Umbilical cord (tissue), 2 donors: ENCODE results near the gene OR2S2. TPM values are rescaled to one million over a fixed set of nuclear protein-coding genes. Genes with fewer than 3 reads are reported as not detected.
A peak's percentile ranks its signal among the peaks of the same experiment; 100 is the strongest.

Experiments
- DNase-seq: peaks from one replicate; pipeline ENCODE4 v3.0.0-alpha.2; 2015; ENCODE audit warnings: low spot score
- total RNA-seq: library from RNA; depleted of rRNA; stranded (reverse); fragments of >200 nt; gene quantifications from one replicate; pipeline ENCODE4 v1.2.3, GENCODE V29; 2014; ENCODE audit warnings: low replicate concordance; ENCODE audit not compliant: insufficient read depth

OR2S2 gene
- total RNA-seq, 1 donor from 2014 or later = not detected

- no peak for DNase-seq
Observed at GRCh38 chr9:35909274-35909673, 48.7 kb downstream of the OR2S2 start, which contains the start of gene SPAAR. Gene SPAAR, plus strand, starts transcription at chr9:35909490. Its CDS starts 974 bp downstream, at chr9:35910464.

GRCh38 chr9:35908504-35909125, 49.3 kb downstream of the OR2S2 start:
- DNase-seq = no peak

DNA sequence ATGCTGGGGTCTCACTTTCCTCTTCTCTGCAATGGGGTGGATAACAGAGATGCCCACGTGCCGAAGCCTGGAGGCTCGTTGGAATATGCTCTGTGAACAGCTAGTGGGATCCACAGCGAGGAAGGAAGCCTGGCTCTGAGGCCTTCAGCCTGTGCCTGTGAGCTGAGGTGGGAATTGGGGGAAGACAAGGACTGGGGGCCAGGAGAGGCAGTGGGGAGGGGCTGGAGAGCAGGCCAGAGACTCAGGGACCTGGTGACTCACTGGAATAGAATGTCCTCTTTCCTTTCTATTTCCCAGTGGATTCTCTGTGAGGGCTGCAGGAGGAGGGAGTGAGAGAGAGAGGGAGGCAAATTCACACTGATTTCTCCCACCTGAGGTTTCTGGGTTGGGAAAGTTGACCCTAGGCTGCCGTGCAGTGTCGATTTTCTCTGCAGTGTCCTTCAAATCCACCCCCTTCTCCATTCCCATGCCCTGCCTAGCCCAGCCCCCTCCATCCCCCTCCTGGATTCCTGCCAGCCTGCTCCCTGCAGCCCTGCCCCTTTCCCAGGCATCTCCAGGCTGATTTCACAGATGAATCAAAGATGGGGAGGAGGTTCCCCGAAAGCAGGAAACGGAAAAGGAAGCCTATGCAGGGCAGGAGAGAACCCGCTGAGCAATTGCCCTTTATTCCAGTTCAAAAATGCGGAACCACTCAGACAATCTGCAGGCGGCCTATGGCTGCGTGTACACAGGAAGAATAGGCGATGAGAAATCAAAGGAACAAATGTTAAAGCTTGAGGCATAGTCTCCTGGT, 50.0 kb downstream of the OR2S2 start:
- peak; percentile 92 for DNase-seq

Other genes starting within 250 kb of the OR2S2 start
- 273 TPM for gene TLN1, start 226.0 kb downstream of the OR2S2 start, total RNA-seq
- gene CREB3, start 225.5 kb downstream of the OR2S2 start, total RNA-seq = 41.9 TPM
- gene GBA2, start 208.9 kb downstream of the OR2S2 start, total RNA-seq = 24.3 TPM
- gene RGP1, start 208.9 kb downstream of the OR2S2 start, total RNA-seq = 7.0 TPM
- not detected for gene MSMP, start 203.9 kb downstream of the OR2S2 start, total RNA-seq
- 15.9 TPM for gene NPR2, start 166.6 kb downstream of the OR2S2 start, total RNA-seq
- gene SPAG8, start 145.9 kb downstream of the OR2S2 start, total RNA-seq = 5.1 TPM
- gene HINT2, start 143.1 kb downstream of the OR2S2 start, total RNA-seq = 2.9 TPM
- 1.2 TPM for gene FAM221B, start 129.4 kb downstream of the OR2S2 start, total RNA-seq
- 3.9 TPM for gene TMEM8B, start 128.9 kb downstream of the OR2S2 start, total RNA-seq
- not detected for gene OR13J1, start 87.8 kb downstream of the OR2S2 start, total RNA-seq
- 13.7 TPM for gene HRCT1, start 52.0 kb downstream of the OR2S2 start, total RNA-seq
- 1.4 TPM for gene SPAAR, start 48.7 kb downstream of the OR2S2 start, total RNA-seq
- 12.0 TPM for gene RECK, start 78.8 kb upstream of the OR2S2 start, total RNA-seq
- gene GLIPR2, start 178.6 kb upstream of the OR2S2 start, total RNA-seq = 75.1 TPM
- gene CCIN, start 211.2 kb upstream of the OR2S2 start, total RNA-seq = 0.96 TPM
- gene CLTA, start 232.8 kb upstream of the OR2S2 start, total RNA-seq = 168 TPM